ENCODE measurements around the gene HMG20B.
"Not testable (repeated sequence)": the region's sequence is repeated elsewhere in the genome, so short reads cannot be mapped to it uniquely, and the experiment has no call there.

The HMG20B gene

DNA sequence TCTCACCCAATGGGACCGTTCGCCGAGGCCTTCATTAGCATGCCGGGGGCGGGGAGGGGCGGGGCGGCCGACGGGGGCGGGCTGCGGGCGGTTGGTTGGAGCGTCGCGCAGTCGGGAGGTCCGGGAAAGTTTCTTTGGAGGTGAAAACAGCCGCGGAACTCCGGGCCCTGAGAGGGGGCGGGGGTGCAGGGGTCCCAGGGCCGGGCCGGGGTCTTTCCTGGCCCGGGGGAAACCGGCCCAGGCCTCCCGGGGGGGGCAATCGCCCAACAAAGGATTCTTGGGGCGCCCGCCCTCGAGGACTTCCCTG is at the start of gene HMG20B:
Gene HMG20B (plus strand): TSS at position 90 of the 307 bp plus-strand sequence. CDS start 366 bp downstream, outside the sequence.
- DNase-seq (ENCODE audit: low read depth in 3 of 3) = no peak

DNA sequence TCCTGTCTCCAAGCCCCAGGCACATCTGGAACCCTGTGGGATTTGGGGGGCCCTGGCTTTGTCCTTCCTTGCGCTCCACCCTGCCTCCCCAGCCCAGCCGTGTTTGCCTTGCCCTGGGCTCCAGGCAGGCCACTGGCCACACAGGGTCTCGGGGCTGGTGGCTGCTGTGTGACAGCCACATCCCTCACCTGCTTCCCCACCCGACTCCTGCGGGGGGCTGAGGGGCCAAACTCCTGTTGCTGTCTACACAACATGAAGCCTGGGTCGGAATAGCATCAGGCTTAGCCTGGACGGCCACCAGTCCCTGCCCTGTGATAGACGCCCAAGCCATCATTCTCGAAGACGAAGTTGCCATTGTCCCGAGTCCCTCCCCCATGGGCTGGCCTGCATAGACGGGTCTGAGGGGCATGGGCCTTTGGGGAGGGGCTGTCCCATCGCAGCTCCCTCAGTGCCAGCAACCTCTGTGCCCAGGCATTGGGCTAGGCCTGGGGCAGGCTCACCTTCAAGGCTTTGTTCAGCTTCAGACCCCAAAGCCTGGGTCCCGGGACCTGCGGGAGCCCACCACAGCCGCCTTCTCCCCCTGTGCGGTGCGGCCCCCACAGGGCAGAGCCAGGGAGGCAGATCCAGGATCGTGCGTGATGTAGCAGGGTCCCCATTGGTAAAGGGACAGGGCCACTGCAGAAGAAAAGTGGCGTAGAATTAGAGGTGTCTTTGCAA is 49.2 kb upstream of the HMG20B start:
- DNase-seq (ENCODE audit: low read depth in 3 of 3) = no peak

GRCh38 chr19:3524078-3524842 is 48.5 kb upstream of the HMG20B start:
- DNase-seq (ENCODE audit: low read depth in 3 of 3) = no peak

DNA sequence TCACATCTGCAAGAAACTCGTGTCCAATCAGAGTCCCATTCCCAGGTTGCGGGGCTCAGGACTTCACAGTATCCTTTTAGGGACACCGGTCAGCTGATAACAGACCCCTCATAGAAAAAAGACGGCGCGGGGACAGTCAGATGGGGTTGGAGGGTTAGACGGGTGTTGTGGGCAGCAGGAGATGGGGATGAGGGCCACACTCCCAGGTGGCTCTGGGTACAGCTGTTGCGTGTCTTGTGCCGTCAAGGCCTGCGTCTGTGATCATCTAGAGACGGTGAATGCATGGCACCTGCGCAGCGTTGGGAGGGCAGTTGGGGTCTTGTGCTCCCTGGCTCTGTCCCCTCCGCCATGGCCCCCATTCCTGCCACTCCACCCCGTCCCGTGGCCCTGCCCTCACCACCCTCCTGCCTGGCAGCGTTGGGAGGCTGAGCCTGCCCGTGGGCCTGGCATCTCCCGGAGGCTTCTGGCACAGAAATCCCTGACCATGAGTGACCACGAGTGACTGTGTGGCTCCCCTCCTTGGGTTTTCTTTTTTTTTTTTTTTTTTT is 47.8 kb upstream of the HMG20B start:
- DNase-seq (ENCODE audit: low read depth in 3 of 3) = no peak

DNA sequence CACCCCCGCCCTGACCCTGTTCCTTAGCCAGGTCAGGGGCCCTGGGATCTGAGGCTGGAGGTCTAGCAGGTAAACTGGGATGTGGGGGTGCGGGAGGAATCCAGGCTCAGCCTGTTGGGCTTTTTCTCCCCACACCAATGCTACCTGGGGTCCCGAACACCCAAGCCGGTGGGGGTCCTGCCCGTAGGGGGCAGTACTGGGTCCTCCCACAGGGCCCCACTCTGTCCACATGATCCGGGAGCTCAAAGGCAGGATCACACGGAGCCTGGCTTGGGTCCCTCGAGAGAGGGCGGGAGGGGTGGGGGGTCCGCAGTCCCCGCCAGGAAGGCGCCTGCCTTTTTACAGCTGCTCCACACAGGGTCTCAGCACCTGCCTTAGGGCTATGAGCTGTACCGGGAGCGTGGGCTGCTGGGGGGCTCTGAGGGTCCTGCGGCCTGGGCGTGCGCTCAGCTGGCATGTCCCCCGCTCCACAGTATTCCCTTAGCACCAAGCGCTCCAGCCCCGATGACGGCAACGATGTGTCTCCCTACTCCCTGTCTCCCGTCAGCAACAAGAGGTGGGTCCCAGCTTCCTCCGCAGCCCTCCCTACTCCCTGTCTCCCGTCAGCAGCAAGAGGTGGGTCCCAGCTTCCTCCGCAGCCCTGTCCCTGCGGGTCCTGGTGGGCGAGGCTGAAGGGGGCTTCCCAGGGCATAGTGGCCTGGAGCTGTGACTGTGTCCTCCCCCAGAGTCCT is 46.1 kb upstream of the HMG20B start:
- no peak for DNase-seq (ENCODE audit: low read depth in 3 of 3)

GRCh38 chr19:3527238-3527910 is 45.4 kb upstream of the HMG20B start:
- DNase-seq (ENCODE audit: low read depth in 3 of 3) = no peak

DNA sequence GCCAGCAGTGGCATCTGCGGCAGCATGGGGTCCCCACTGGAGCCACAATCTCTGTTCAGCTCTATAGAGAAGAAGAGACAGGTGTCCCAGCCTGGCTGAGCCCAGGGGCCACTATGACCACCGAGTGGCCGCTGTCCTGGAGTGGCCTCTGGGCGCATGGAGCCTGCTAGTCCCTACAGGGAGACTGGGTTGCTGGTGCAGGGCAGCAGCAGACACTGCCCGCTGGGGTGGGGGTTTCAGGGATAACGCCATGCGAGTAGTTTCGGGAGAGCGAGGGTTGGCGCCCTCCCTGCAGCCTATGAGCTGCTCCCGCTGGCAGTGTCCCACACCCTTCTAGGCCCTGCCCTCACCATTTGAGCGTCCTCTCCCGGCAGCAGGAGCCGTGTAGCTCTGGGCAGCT is 44.7 kb upstream of the HMG20B start:
- no peak for DNase-seq (ENCODE audit: low read depth in 3 of 3)

GRCh38 chr19:3528539-3529211 is 44.1 kb upstream of the HMG20B start:
- no peak for DNase-seq (ENCODE audit: low read depth in 3 of 3)

- not testable (repeated sequence) for DNase-seq (ENCODE audit: low read depth in 3 of 3)
Measured at GRCh38 chr19:3529299-3529698, 43.4 kb upstream of the HMG20B start.

GRCh38 chr19:3530389-3530788 is 42.4 kb upstream of the HMG20B start:
- no peak for DNase-seq (ENCODE audit: low read depth in 3 of 3)

GRCh38 chr19:3531716-3532115 is 41.0 kb upstream of the HMG20B start:
- DNase-seq (ENCODE audit: low read depth in 3 of 3) = no peak

DNA sequence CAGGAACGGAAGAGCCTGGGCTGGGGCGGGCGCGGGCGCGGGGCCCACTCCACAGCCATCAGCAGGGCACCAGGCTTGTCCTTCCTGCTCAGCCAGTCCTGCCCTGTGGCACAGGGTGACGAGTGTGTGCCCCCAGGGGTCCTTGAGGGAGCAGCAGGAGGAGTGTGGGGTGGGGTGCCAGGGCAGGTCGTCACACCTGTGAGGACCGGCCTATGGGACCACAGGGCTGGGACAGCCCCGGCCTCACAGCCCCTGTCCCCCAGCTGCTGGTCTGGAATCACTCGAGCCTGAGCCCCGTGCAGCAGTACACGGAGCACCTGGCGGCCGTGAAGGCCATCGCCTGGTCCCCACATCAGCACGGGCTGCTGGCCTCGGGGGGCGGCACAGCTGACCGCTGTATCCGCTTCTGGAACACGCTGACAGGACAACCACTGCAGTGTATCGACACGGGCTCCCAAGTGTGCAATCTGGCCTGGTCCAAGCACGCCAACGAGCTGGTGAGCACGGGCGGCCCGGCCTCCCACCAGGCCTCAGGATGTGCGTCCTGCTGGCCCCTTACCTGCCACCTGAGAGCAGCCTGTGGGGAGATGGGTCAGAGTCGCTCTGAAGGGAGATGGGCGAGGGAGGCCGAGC is 40.5 kb upstream of the HMG20B start:
- no peak for DNase-seq (ENCODE audit: low read depth in 3 of 3)

DNA sequence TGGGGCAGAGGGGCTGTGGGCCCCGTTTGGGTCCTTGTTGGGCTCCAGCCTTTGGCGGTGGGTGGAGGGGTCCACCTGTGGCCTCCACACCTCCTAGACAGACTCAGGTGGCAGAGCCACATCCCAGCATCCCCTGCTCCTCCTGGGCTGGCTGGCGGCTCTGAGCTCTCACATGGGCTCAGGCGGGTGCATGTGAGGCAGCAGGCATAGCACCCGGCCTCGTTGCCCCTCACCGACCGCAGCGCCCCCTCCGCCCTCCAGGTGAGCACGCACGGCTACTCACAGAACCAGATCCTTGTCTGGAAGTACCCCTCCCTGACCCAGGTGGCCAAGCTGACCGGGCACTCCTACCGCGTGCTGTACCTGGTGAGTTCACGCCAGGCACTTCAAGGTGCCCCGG is 39.7 kb upstream of the HMG20B start:
- DNase-seq (ENCODE audit: low read depth in 3 of 3) = no peak

DNA sequence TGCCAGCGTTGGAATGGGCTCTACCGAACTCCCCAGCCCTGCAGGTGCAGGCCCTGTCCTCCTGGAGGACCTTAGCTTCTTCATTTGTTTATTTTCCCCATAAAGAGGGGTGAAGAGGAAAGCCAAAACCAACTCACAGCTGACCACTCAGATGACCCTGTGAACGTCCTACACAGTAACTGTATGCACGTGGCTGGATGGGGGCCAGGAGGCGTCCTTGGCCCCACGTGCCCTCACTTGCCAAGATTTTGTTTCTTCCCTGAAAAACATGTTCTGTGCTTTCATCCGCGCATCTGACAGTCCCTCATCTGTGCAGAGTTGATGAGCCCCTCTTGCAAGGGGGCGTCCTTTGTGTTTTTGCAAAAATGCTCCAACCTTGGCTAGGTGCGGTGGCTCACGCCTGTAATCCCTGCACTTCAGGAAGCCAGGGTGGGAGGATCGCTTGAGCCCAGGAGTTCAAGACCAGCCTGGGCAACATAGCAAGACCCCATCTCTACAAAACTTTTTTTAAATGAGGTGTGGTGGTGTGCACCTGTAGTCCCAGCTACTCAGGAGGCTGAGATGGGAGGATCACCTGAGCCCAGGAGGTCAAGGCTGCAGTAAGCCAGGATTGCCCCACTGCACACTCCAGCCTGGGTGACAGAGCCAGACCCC is 39.1 kb upstream of the HMG20B start:
- DNase-seq (ENCODE audit: low read depth in 3 of 3) = no peak

DNA sequence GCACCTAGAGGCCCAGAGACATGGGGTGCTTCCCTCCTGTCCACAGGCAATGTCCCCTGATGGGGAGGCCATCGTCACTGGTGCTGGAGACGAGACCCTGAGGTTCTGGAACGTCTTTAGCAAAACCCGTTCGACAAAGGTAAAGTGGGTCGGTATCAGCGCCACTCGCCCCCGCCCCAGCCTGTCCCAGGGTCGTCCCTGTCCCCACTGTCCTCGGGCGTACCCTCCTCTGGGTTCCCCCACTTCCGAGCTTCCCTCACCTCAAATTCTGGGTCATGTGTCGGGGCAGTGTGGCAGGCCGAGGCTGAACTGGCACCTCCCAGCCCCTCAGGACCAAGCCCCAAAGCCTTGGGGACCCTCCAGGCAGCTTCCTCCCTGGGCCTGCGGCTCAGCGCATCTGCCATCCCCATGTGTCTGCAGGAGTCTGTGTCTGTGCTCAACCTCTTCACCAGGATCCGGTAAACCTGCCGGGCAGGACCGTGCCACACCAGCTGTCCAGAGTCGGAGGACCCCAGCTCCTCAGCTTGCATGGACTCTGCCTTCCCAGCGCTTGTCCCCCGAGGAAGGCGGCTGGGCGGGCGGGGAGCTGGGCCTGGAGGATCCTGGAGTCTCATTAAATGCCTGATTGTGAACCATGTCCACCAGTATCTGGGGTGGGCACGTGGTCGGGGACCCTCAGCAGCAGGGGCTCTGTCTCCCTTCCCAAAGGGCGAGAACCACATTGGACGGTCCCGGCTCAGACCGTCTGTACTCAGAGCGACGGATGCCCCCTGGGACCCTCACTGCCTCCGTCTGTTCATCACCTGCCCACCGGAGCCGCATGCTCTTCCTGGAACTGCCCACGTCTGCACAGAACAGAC is 38.1 kb upstream of the HMG20B start:
- DNase-seq (ENCODE audit: low read depth in 3 of 3) = no peak

- DNase-seq (ENCODE audit: low read depth in 3 of 3) = no peak
Measured at GRCh38 chr19:3535235-3535535, 37.6 kb upstream of the HMG20B start.

GRCh38 chr19:3535563-3535965 is 37.2 kb upstream of the HMG20B start:
- DNase-seq (ENCODE audit: low read depth in 3 of 3) = no peak

DNA sequence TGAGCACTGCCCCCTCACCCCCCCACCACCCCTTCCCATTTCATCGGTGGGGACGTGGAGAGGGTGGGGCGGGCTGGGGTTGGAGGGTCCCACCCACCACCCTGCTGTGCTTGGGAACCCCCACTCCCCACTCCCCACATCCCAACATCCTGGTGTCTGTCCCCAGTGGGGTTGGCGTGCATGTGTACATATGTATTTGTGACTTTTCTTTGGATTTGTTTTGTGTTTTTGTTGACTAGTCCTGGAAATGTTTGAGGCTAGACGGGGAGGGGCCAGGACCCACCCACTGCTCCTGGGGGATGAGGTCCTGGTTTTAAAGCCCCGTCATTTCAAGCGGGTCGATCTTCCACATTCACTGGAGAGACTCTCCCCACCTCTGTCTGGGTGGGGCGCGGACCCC is 36.8 kb upstream of the HMG20B start:
- no peak for DNase-seq (ENCODE audit: low read depth in 3 of 3)

DNA sequence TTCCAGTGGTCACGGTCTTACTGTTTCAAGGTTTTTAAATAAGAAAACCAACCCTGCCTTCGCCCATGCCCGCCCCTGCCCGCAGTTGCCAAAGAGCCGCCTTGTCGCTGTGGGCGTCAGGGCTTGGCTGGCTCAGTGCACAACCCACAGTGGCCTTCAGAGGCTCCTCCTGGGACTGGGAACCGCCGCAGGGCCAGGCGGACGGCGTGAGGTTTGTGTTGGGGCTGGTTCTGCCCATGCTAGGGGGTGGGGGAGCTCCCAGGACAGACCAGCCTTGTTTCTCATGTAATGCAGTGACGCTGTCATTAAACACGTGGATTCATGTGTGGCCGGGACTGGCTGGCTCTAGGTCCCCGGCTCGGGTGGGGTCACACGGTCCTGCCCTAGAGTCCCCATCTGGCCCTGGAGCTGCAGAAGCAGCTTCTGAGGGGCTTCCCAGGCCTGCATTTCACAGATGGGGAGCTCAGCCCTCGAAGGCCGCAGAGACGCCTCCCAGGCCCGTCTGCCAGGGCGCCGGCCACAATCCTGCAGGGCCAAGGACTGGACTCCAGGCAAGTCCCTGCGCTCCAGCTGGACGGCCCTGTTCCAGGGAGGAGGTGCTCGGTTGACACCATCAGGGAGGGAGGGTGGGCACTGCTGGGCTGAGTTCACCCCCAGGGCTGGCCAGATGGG is 36.2 kb upstream of the HMG20B start:
- DNase-seq (ENCODE audit: low read depth in 3 of 3) = no peak

All from stimulated activated CD4-positive, alpha-beta T cell treated with anti-CD3 and anti-CD28 coated beads, TNF-alpha, amount 100 ng/mL, for 48 hours (primary cell).